ENCODE data around the gene NCOA3.

The NCOA3 gene

DNA sequence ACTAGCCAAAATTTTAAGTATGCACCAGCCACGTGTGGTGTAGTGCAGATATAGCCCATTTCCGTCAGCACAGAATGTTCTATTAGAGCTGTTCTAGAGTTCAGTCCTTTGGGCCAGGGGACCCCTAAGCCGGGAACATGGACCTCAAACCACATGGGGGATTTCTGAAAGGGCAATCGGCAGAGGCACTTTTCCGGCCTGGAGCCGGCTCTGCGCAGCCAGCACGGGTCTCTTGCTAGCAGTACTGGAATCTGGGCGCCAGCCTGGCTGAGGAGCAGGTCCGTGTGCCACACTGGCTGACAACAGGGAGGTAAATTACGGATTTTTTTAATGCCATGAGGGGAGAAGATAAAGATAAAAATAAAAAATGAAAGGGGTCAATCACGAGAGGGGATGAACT, 163.1 kb downstream of the NCOA3 start:
- no peak for DNase-seq (ENCODE audit: low read depth in 2 of 2)

DNA sequence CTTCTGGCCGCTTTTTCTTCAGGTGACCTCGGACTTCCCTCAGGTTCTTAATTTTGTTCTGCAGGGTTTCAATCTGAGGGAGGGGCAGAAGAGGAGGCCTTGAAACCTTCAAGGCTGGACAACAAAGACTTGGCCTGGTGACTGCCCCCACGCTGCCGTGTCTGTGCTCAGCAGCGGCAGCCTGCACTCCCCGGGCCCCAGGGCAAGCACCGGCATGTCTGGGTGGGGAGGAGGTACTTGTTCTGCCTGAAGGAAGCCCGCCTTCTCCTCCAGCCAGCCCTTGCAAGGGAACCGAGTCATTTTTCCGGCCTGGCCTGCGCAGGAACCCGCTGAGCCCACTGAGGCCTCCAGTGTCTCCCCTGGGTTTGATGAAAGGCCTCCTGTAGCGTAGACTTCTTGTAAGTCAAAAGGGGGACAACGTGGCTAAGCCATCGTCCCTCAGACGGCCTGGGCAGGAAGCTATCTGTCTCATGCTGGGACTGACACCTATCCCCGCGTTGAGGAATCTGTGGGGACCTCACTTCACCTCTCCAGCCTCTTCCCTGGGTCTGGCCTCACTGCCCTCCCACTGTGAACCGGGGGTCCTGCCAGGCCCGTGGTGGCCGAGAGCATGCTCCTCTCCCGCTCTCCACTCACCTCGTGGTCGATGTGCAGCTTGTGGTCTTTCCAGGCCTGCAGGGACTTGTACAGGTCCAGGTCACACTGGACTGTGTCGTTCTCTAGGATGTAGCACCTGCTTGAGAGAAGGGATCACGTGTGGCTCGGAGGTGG, 163.7 kb downstream of the NCOA3 start:
- no peak for DNase-seq (ENCODE audit: low read depth in 2 of 2)

DNA sequence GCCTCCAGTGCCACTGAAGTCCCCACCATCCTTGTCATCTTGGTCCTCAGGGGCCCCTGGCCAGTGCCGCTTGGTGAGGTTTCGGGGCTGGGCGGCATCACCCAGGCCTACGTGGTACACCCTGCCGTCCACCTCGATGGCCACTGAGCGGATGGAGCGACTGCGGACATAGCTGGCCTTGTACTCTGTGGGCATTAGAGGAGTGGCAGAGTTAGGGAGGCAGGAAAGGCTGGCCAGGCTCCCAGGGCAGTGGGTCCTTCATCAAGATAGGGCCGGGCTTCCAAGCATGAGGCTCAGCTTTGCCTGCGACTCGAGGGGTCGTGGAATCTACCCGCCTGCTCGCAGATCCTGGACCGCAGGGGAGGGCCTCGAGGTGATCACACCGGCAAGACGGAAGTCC, 164.6 kb downstream of the NCOA3 start:
- DNase-seq (ENCODE audit: low read depth in 2 of 2) = no peak

DNA sequence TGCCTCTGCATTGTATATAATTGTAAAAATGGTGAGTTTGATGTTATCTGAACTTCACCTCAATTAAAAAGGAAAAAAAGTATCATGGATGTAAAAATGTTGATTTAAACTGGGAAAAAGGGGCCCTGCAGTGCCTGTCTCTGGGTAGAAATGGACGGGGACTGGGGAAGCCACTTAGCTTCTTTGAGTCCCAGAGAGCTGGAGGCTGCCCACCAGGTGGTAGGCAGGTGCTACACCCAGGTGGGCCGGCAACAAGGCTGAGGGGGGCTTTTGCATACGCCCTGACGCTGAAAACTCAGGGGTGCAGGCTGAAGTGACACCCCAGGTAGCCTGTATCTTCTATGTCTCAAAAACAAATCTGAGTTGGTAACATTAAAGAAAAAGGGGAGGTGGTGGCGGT, 165.4 kb downstream of the NCOA3 start:
- no peak for DNase-seq (ENCODE audit: low read depth in 2 of 2)

DNA sequence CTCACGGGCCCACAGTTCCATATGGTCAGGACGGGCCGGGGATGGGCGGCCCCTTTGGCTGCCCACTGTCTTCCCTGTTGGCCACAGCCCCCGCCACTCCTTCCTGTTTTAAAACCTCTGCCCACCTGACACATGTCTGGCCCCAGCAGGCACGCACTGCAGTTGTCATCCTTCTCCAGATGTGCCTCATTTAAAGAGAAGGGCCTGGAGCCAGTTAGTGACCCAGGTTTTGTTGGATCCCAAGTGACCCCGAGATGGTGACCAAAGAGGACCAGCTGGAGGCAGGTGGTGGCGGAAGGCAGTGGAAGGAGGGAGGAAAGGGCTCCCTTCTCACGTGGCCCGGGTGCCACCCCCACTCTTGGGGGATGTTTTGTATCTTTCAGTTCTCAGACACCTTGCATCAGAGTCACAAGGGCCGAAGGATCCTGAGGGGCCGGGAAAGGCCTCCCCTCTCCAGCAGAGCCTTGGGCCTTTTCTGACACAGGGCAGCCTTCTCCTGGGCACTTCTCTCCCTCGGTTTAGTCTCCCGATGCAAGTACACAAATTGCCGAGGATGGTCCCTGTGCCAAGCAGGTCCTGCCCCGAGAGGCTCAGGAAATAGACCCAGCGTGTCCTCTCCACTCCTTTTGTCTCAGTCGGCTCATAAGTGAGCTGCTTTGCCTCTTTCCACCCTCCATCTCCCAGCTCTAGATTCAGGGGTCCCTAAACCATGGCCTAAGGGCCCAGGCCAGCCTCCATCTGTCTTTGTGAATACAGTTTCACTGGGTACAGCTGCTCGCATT, 166.0 kb downstream of the NCOA3 start:
- no peak for DNase-seq (ENCODE audit: low read depth in 2 of 2)

DNA sequence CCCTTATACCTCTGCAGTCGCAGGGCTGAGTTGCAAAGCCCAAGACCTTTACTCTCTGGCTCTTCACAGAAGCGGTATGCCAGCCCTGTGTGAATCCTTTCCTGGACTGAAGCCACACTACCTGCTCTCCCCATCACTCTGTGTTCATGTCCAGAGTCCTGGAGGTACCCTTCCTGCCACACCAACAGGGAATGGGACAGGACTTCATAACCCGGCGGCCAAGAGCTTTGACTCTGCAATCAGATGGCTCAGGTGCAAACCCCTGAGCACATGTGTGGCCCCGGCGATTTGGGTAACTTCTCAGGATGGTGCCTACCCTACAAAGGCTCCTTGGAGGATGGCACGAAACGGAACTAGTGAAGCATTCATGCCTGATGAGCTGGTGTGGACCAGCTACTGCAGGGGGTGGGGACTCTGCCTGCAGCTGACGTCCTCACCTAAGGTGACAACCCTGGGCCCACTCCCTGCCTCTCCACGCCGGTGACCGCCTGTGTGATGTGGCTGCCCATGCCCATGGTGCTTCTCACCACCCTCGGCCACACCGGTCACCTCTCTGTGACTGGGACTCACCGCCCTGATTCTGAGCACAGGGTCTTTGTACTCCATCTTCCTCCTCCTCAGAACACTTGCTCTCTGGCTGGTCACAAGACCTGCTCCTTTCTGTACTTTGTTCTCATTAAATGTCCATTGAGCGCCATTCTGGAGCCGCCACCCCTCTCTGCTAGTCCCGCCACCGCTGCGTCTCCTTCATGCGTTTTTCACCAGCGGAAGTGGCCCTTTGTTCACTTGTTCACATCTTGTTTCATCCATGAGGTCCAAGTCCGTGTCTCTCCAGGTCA, 166.8 kb downstream of the NCOA3 start:
- no peak for DNase-seq (ENCODE audit: low read depth in 2 of 2)

- no peak for DNase-seq (ENCODE audit: low read depth in 2 of 2)
Observed at GRCh38 chr20:47669152-47669425, 167.4 kb downstream of the NCOA3 start.

GRCh38 chr20:47669489-47669888, 167.8 kb downstream of the NCOA3 start:
- DNase-seq (ENCODE audit: low read depth in 2 of 2) = no peak

GRCh38 chr20:47669927-47670890, 168.5 kb downstream of the NCOA3 start:
- DNase-seq (ENCODE audit: low read depth in 2 of 2) = no peak

DNA sequence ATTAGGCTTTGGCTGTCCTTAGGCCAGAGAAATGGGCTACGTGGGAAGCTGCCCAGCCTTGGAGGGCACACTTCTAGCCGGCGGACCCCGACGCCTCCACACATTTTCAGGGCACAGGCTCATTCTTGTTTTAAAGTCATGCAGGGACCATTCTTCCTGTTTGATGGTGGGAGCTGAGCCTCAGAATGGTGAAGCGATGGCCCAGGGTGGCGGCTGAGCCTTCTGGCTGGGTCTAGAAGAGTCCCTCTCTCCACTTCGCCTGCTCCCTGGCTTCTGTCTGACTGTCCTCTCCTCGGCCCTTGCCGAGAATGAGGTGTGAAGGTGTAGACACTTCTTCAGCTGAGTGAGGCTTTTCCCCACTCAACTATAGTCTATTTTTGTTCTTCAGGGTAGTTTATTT, 169.2 kb downstream of the NCOA3 start:
- no peak for DNase-seq (ENCODE audit: low read depth in 2 of 2)

DNA sequence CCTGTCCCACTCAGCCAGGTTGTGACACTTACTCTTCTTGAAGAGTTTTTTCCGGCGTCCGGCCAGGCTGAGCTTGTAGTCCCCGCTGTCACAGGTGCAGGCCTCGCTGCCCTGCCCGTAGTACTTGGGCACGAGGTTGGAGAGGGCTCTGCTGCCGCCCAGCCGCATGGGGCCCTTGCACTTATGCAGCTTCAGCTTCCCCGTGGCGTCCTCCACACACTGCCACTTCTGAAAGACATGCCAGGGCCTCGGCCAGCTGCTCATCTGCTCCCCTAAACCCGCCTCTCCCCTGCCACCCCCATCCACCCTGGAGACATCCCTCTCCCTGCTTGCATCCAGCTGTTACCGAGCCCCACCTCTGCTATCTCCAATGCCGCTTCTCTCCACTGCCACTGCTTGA, 170.5 kb downstream of the NCOA3 start:
- no peak for DNase-seq (ENCODE audit: low read depth in 2 of 2)

DNA sequence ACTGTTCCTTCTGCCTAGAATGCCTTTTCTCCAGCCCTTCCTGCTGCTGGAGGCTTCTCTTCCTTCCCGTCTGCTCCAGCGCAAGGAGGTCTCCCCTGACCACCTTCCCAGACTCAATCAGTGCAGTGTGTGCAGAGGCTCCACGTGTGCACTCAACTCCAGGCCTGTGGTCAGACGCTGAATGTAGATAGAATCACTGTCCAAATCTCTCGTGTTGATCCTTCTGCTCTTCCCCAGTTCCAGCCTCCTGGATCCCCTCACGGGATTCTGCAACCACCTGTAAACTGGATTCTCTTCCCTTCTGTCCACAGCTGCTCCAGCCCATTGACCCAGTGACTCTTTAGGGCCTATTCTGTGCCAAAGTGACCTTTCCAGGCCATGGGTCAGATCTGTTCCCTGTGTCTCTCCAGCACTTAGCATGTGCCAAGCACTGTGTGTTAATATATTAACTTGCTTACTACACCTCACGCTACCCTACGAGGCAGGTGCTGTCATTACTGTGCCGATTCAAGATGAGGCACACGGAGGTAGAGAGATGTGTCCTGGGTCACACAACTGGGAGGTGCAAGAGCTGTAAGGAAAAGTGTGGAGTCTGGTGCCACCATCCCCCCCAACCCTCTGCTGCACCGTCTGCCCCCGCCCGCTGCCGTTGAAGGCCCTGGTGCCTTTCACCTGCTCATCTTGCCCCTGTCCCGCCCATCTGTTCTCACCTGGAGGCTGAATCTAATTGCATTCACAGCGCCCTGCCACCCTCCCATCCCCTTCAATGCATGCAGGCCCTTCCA, 171.4 kb downstream of the NCOA3 start:
- no peak for DNase-seq (ENCODE audit: low read depth in 2 of 2)

DNA sequence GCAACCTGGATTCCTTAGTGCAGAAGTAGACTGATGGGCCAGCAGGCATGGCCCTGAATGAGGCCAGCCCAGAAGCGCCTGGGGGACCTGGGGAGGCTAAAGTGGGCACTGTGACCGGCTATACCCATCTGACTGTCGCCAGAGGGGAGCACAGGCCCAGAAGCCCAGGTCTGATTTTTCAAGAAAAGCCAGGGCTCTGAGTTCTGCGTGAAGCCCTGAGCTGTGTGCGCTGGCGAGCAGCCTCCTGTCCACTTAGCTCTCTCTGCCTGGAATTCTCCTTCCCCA, 171.9 kb downstream of the NCOA3 start:
- DNase-seq (ENCODE audit: low read depth in 2 of 2) = no peak

DNA sequence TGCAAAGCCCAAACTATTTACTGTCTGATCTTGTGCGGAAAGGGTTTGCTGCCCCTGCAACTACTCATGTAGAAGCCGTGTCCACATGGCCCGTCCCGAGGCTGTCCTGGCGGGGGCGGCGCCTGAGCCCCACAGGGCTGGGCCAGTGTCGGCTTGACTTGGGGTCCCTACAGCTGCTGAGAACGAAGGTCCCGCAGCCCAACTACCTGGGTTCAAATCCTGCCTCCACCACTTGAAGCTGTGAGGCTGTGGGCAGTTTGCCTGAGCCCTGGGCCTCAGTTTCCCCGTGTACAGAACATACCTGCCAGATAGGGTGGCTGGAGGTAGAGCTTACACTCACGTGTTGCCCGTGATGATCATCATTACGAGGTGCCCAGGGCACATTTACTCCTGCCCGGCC, 172.5 kb downstream of the NCOA3 start:
- no peak for DNase-seq (ENCODE audit: low read depth in 2 of 2)

GRCh38 chr20:47674686-47675085, 173.0 kb downstream of the NCOA3 start:
- DNase-seq (ENCODE audit: low read depth in 2 of 2) = no peak

DNA sequence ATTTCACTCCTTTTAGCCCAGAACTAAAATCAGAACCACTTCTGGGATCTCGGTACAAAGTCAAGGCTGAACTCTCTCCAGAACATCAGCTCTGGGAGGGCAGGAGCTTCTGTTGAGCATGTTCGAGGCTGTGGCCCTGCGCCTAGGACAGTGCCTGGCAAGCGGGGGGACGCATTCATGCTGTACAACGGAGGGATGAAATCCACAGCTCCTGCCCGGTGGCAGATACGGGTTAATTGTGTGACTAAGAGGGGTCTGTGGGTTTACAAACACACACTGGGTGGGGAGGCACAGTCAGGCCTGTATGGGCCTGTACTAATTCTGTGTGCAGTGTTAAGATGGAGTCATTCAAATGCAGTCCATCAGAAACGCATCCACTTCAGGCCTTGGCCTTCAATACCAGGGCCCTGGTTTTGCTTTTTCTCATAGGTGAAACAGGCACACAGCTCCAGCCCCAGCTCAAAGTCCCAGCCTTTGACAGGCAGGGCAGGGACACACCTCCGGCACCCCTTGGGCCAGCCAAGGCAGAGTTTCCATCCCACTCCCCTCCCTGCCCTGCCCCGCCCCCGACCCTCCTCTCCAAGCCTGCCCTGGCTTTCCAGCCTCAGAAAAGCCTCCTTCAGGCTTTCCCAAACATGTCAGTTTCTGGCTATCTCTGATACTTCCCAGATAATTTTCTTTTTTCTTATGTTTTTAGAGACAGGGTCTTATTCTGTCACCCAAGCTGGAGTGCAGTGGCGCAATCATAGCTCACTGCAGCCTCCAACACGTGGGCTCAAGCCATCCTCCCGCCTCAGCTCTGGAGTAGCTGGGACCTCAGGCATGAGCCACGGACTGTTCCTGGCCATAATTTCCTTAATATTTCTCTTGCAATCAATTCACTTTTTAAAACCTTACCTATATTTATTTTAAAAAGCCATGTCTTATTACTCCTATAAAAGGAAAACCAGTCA, 173.8 kb downstream of the NCOA3 start:
- DNase-seq (ENCODE audit: low read depth in 2 of 2) = no peak

- no peak for DNase-seq (ENCODE audit: low read depth in 2 of 2)
Observed at GRCh38 chr20:47676219-47676721, 174.6 kb downstream of the NCOA3 start.

- no peak for DNase-seq (ENCODE audit: low read depth in 2 of 2)
Observed at GRCh38 chr20:47676912-47677634, 175.4 kb downstream of the NCOA3 start.

All from activated CD4-positive, alpha-beta T cell treated with anti-CD3 and anti-CD28 coated beads for 24 hours (primary cell).